ENCODE results near the gene TMEM92. TPM values are rescaled to one million over a fixed set of nuclear protein-coding genes. Genes with fewer than 3 reads are reported as not detected.

TMEM92 gene
- total RNA-seq, 1 donor = 0.09 TPM

DNA sequence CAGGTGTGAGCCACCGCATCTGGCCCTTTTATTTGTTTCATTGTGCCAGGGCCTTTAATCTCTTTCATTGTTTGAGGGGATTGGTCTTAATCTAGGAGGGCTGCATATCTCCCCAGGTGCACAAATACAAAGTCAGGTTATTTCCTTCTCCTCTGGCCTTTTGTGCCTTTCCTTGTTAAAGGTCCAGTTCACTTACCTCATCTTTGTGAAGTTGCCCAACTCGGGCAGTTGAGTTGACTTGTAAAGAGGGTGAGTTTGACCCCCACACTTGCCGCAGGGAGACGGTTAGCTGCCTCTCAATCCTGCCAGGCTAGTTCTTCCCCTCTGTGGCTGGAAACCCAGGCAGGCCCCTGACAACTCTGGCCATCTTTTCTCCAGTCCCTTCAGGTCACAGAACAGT, 33.4 kb downstream of the TMEM92 start:
- H3K4me3 ChIP-seq (ENCODE audit: low read depth, low read length) = no peak overlapping the region
- no peak for TF ChIP-seq CTCF (IDR thresholded peaks at IDR 0.05; ENCODE audit: insufficient read depth, low read length)
- DNase-seq (ENCODE audit: low read depth) = no peak

GRCh38 chr17:50308666-50309065, 34.4 kb downstream of the TMEM92 start:
- DNase-seq (ENCODE audit: low read depth) = peak; percentile 43
- H3K4me3 ChIP-seq (ENCODE audit: low read depth, low read length) = no peak overlapping the region
- TF ChIP-seq CTCF (IDR thresholded peaks at IDR 0.05; ENCODE audit: insufficient read depth, low read length) = no peak

DNA sequence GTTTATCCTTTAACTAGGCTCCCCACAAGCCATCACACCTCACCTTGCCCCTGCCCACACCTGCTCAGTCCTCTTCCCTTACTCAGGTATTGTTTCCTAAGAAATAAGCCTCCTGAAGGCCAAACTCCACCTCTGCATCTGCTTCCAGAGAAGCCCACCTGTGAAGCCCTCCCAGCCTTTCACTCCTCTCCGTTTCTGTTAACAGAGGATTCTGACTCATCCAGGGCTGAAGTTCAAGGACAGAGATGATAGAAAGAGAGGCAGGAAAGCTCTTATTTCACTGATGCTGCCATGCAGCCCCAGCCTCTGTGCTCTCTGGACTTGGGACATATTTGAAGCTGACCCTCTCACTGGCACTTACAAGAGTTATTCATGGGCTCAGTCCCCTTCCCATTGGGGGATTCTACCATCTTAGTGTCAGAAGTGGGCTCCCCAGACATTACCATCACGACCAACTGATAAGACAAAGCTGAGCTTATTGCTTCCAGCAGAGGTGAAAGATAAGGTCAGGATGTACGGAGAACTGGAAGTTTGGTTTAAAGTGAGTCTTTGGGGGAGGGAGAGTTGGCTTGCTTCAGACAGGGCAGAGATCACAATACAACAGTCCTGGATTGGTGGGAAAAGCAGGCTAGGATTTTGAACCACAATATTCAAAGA, 36.3 kb downstream of the TMEM92 start:
- DNase-seq (ENCODE audit: low read depth) = no peak
- TF ChIP-seq CTCF (IDR thresholded peaks at IDR 0.05; ENCODE audit: insufficient read depth, low read length) = no peak

GRCh38 chr17:50311112-50311460, 36.8 kb downstream of the TMEM92 start:
- DNase-seq (ENCODE audit: low read depth) = no peak
- TF ChIP-seq CTCF (IDR thresholded peaks at IDR 0.05; ENCODE audit: insufficient read depth, low read length) = no peak
- no peak overlapping the region for H3K4me3 ChIP-seq (ENCODE audit: low read depth, low read length)

More for the DNA sequence above, 36.3 kb downstream of the TMEM92 start:
- no peak overlapping the region for H3K4me3 ChIP-seq (ENCODE audit: low read depth, low read length)

DNA sequence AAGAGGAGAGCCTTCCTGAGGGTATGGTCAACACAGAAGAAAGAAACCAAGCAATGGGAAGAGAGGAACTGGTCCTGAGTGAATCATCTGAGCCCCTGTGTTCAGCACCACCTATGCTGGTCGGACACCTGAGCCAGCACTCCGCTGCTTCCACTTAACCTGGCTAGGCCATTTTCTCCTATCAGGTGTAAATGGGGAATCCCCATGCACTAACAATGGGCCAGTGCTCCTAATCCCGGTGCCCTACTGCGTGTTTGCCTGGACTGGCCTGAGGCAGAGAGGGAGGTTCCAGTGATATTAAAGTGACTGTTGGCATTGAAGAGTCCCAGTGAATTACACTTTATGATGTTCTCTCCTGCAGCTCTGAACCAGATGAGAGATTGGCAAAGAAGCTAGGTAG, 37.2 kb downstream of the TMEM92 start:
- TF ChIP-seq CTCF (IDR thresholded peaks at IDR 0.05; ENCODE audit: insufficient read depth, low read length) = no peak
- no peak overlapping the region for H3K4me3 ChIP-seq (ENCODE audit: low read depth, low read length)
- DNase-seq (ENCODE audit: low read depth) = no peak

GRCh38 chr17:50312308-50312707, 38.0 kb downstream of the TMEM92 start:
- no peak for DNase-seq (ENCODE audit: low read depth)
- H3K4me3 ChIP-seq (ENCODE audit: low read depth, low read length) = no peak overlapping the region
- TF ChIP-seq CTCF (IDR thresholded peaks at IDR 0.05; ENCODE audit: insufficient read depth, low read length) = no peak

DNA sequence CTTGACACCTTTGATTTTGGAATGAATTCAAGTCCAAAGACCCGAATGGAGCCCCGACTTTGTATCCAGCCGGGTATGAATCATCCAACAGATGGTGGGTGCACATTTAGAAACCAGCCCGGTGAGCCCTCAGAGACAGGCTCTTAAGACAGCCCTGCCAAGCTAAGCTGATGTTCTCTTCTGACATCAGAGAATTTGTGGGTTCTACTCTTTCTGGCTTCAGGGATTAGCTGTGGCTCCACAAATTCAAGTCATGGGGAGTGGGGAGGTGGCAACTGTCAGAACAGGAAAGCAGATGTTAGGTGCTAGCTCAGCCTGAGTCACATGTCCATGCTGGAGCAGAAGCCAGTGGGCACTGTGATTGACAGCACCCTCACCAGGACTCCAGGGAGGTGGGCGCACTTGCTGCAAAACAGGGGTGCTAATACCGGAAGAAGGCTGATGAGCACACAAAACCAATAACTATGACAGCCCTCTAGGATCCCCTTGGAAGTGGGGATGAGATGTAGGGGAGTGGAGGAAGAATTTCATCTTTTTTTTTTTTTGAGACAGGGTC, 40.3 kb downstream of the TMEM92 start:
- no peak overlapping the region for H3K4me3 ChIP-seq (ENCODE audit: low read depth, low read length)
- no peak for DNase-seq (ENCODE audit: low read depth)
- TF ChIP-seq CTCF (IDR thresholded peaks at IDR 0.05; ENCODE audit: insufficient read depth, low read length) = no peak

All from fibroblast of the aortic adventitia (primary cell).